GM21619 (cell line): ENCODE results near the gene POC1A.

Experiments used
- ATAC-seq: cut with Tn5 transposase; IDR thresholded peaks from one replicate; pipeline ENCODE4 v1.9.1; 2021; ENCODE audit not compliant: unreplicated experiment

The POC1A gene

GRCh38 chr3:52108302-52109232 lies 45.7 kb downstream of the POC1A start:
- no peak for ATAC-seq

DNA sequence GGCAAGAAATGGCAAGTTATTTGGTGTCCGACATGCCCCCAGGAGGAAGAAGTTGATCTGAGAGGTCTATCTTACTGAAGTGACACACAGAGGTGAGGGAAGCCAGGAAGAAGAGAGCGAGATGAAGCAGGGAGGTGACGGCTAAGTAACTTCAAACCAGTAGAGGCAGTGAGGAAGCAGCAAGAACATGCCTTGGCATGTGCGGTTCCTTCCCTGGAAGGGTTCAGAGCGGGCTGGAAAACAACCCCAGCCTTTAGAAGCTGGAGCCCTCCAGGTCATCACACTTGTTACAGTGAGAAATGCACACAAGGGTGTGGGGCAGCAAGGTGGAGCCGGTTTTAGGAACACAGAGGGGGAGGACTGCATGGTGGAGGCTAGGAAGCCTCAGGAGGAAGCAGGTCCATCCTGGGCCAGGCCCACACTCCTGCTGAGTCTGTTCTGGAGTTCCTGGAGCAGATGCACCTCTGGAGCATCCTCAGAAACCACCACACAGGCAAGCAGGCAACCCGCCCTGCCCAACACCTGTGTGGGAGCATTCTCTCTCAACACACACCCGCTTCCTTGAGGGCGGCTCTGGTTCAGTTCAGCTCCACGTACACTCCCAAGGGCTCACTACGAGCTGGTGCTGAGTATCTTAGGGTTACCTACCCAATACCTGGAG lies 47.1 kb downstream of the POC1A start:
- ATAC-seq: no peak

- no peak for ATAC-seq
Measured at GRCh38 chr3:52104684-52105640, 49.3 kb downstream of the POC1A start.

DNA sequence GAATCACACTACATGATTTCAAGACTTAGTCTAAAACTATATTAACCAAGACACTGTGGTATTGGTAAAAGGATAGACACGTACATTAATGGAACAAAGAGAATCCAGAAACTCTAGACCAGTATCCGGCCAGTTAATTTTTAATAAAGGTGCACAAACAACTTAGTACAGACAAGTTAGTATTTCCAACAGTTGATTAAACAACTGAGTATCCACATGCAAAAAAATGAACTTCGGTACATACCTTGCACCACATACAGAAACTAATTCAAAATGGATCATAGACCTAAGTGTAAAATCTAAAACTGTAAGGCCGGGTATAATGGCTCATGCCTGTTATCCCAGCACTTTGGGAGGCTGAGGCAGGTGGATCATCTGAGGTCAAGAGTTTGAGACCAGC lies 51.3 kb downstream of the POC1A start:
- no peak for ATAC-seq

DNA sequence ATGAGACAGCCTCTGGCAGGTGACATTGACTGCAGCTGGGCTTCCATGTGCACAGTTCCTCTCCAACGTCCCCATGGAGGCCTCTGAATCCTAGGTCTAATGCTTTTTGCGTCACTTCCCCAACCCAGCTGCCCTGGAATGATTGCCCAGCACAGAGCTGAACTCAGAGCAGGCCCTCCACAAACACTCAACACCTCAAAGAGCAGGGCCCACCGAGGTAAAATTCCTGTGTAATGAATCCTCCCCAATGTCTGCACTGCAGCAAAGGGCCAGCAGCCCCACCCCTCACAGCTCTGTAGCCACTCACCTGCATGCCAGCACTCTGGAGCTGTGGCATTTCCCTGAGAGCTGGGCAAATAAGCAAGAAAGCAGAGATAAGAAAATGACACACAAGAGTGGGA lies 55.2 kb downstream of the POC1A start:
- no peak for ATAC-seq

GRCh38 chr3:52097851-52098507 lies 56.2 kb downstream of the POC1A start:
- no peak for ATAC-seq

- no peak for ATAC-seq
Measured at GRCh38 chr3:52095990-52096775, 58.0 kb downstream of the POC1A start.

DNA sequence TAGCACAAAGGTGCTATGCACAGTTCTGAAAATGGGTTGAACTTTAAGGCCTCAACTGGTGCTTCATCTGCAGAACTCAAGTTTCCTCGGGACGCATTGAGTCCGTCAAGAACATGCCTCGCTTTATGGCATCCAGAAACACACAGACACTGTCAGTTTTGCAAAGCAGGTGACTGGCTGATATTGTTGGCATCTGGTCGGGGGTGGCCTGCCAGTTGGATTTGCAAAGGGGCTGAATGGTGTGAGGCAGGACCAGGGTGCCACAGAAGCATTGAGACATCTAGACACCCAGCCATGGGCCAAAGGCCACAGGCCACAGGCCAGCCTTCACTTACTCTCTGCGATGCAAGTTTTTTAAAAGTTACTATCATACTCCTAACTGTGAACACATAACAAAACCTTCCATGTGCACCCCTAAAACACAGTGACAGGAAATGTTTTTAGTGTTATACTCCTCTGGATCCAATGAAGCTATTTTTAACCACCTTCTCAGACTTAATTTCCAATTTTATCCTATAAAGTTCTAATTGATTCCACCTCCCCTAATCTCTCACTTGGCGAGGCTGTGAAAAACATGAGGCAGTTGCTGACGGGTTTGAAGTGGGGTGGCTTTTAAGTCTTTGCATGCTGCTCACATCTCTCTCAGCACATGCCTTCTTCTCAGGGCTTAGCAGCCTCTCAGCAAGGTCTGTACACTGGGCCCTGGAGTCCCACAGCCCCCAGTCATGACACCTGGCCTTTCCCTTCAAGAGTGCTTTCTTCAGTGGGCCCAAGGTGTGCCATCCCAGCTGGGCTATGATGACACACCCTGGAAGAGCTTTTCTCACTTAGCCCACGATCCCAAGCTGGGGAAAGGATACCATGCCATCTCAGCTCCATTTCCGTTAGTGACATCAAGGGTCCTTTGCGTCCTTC lies 59.4 kb downstream of the POC1A start:
- no peak for ATAC-seq

- ATAC-seq: no peak
Measured at GRCh38 chr3:52093756-52094545, 60.3 kb downstream of the POC1A start.

- no peak for ATAC-seq
Measured at GRCh38 chr3:52092891-52093290, 61.3 kb downstream of the POC1A start.

DNA sequence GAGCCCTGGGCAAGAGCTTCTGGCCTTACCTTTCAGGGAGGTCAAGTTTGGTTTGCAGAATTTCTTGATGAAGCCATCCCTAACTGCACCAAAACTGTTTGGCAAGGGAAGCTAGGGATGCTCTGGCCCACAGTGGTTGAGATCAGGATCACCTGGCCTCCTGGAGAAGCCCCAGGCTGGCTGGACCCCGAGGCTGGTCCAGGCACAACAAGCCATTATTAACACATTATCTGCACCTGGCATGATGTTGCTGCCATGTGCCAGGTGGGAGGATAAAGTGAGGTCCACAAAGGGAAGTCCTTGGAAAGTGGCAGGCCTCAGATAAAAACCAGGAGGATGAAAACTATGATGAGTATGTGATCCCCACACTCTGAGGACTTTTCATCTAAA lies 62.0 kb downstream of the POC1A start:
- ATAC-seq: no peak

- ATAC-seq: no peak
Measured at GRCh38 chr3:52091586-52092270, 62.5 kb downstream of the POC1A start.

- ATAC-seq: no peak
Measured at GRCh38 chr3:52090933-52091468, 63.2 kb downstream of the POC1A start.

DNA sequence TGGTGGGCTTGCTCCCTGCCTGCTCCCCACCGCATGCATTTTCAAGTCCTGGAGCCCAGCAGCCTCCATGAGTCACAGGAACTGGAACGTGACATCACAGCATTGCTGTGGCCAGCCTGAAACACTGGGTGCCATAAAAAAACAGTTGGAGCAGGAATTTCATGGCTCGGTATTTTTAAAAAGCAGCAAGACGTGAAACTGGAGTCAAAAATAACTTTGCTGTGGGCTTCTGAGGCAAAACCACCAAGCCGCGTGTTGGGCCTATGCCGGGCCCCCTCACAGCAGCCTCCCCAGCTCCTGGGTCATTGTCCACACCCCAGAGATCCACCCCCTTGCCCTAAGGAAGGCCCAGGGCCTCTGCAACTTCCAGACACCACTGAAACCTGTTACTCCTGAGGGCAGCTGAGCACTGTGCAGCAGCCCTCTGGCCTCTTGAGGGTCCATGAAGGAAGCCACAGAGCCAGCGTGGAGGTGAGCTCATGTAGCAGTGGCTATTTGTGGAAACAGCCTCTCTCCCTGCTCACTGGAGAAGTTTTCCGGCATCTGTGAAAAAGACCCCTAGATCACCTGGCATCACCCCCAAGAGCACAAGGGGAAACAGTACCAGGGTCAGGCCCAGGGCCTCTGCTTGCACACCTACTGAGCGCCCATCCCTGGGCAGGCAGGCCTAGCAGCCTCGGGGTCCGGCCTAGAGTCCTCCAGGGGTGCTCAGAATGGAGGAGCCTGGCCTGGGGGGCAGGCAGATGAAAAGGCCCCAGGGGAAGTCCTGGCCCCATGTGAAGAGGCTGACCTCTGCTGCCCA lies 63.9 kb downstream of the POC1A start:
- no peak for ATAC-seq

DNA sequence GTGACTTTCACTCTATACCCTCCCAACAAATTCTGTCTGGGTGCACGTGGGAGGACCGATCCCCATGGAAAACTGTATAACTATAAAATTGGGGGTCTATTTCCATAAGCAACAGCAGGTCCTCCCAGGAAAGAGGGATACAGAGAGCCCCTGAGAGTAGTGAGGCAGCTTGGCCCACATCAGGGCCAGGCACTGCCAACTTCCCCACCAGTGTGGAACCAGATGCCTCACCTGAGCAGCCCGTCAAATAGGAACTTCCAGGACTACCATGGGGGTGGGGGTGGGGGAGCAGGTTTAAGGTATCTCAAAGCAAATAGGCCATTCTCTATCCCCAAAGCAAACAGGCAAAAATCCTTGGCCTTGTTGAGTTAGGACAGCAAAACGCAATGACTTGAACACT lies 64.5 kb downstream of the POC1A start:
- ATAC-seq: no peak
